GM13976 (cell line): Measurements from ENCODE around the gene HCN4.
A peak's percentile ranks its signal among the peaks of the same experiment; 100 is the strongest.

Experiments used
- DNase-seq: peaks from one replicate; pipeline ENCODE4 v3.0.0; 2012; ENCODE audit warnings: low spot score
- CTCF ChIP-seq: IDR thresholded peaks from 2 replicates; pipeline ENCODE4 v1.5.1; 2012; ENCODE audit warnings: borderline replicate concordance, mild to moderate bottlenecking; ENCODE audit not compliant: insufficient read depth; ENCODE audit errors: extremely low read depth, missing control alignments, control extremely low read depth
- in situ Hi-C: fragments of 300-500 bp; cut with MboI; formaldehyde crosslinking; loops from one replicate; pipeline ENCODE4 v1.12.0; 2022; ENCODE audit warnings: low sequenced_read_pairs, mixed read lengths, inconsistent platforms; ENCODE audit not compliant: unreplicated experiment

HCN4 gene

GRCh38 chr15:73353734-73354133 is 15.0 kb downstream of the HCN4 start:
- in situ Hi-C loops: no loop called here
- TF ChIP-seq CTCF: no peak
- no peak for DNase-seq

- no peak for TF ChIP-seq CTCF
- in situ Hi-C loops: no loop called here
- no peak for DNase-seq
These were observed 16.7 kb downstream of the HCN4 start for GRCh38 chr15:73352082-73352481.

- TF ChIP-seq CTCF: no peak
- in situ Hi-C loops: no loop called here
- DNase-seq: no peak
These were observed 19.6 kb downstream of the HCN4 start for GRCh38 chr15:73349191-73349590.

- DNase-seq: peak; percentile 71
- no peak for TF ChIP-seq CTCF
These were observed 21.9 kb downstream of the HCN4 start for GRCh38 chr15:73346735-73347312.

GRCh38 chr15:73345658-73346057 is 23.1 kb downstream of the HCN4 start:
- no peak for DNase-seq
- in situ Hi-C loops: no loop called here
- no peak for TF ChIP-seq CTCF

More at GRCh38 chr15:73346735-73347312, 21.9 kb downstream of the HCN4 start:
- in situ Hi-C loops: no loop called here

GRCh38 chr15:73344056-73344455 is 24.7 kb downstream of the HCN4 start:
- no peak for DNase-seq
- TF ChIP-seq CTCF: no peak
- in situ Hi-C loops: no loop called here
